Skeletal muscle satellite cell (primary cell): ENCODE measurements around the gene METTL15.

ENCODE experiments used
- H3K27me3 ChIP-seq: 2 replicates; pipeline ENCODE4 v1.7.0; 2013; ENCODE audit warnings: low read length; ENCODE audit not compliant: control insufficient read depth, insufficient read depth
- H3K36me3 ChIP-seq: 2 replicates; pipeline ENCODE4 v1.7.0; 2013; ENCODE audit warnings: mild to moderate bottlenecking, control low read depth, low read length; ENCODE audit not compliant: insufficient read depth
- H3K4me1 ChIP-seq: 2 replicates; pipeline ENCODE4 v1.7.0; 2013; ENCODE audit warnings: low read length; ENCODE audit not compliant: control insufficient read depth, insufficient read depth
- H3K4me2 ChIP-seq: 2 replicates; pipeline ENCODE4 v1.7.0; 2013; ENCODE audit warnings: mild to moderate bottlenecking, low read length
- H3K4me3 ChIP-seq: 2 replicates; pipeline ENCODE4 v1.7.0; 2013; ENCODE audit warnings: low read length
- H3K9ac ChIP-seq: 2 replicates; pipeline ENCODE4 v1.7.0; 2013; ENCODE audit warnings: mild to moderate bottlenecking, low read depth, low read length, moderate library complexity
- H3K9me3 ChIP-seq: replicated peaks from 2 replicates; pipeline ENCODE4 v1.7.0; 2013; ENCODE audit warnings: mild to moderate bottlenecking, control low read depth, low read length

The METTL15 gene

GRCh38 chr11:28223577-28223976 is 115.4 kb downstream of the METTL15 start:
- Histone ChIP-seq H3K4me3 (no peak overlapping the region), H3K27me3 (no peaks in the 10 kb centered on the region), H3K9ac (no peak overlapping the region), H3K9me3 (no peaks in the 10 kb centered on the region), H3K4me2 (no peak overlapping the region), H3K4me1 (peaks cover 17% of the 10 kb centered on the region), H3K36me3 (no peaks in the 10 kb centered on the region)

GRCh38 chr11:28223994-28224393 is 115.8 kb downstream of the METTL15 start:
- H3K36me3 ChIP-seq: no peaks in the 10 kb centered on the region
- H3K9ac ChIP-seq: no peak overlapping the region
- no peak overlapping the region for H3K4me2 ChIP-seq
- no peaks in the 10 kb centered on the region for H3K27me3 ChIP-seq
- no peak overlapping the region for H3K4me3 ChIP-seq
- peaks cover 21% of the 10 kb centered on the region for H3K4me1 ChIP-seq
- no peaks in the 10 kb centered on the region for H3K9me3 ChIP-seq

GRCh38 chr11:28227460-28227859 is 119.3 kb downstream of the METTL15 start:
- peak overlapping the region; percentile 64 for H3K4me2 ChIP-seq
- H3K27me3 ChIP-seq: no peaks in the 10 kb centered on the region
- H3K36me3 ChIP-seq: no peaks in the 10 kb centered on the region
- H3K9me3 ChIP-seq: no peaks in the 10 kb centered on the region
- peak overlapping the region; percentile 74 for H3K9ac ChIP-seq
- H3K4me3 ChIP-seq: no peak overlapping the region
- peaks cover 38% of the 10 kb centered on the region for H3K4me1 ChIP-seq

GRCh38 chr11:28228196-28228895 is 120.2 kb downstream of the METTL15 start:
- Histone ChIP-seq H3K36me3 (no peaks in the 10 kb centered on the region), H3K4me2 (peak overlapping the region; percentile 64), H3K9ac (peak overlapping the region; percentile 74), H3K9me3 (no peaks in the 10 kb centered on the region), H3K4me3 (peak overlapping the region; percentile 23), H3K4me1 (peaks cover 38% of the 10 kb centered on the region), H3K27me3 (no peaks in the 10 kb centered on the region)

GRCh38 chr11:28231475-28231874 is 123.3 kb downstream of the METTL15 start:
- Histone ChIP-seq H3K4me3 (no peak overlapping the region), H3K9ac (no peak overlapping the region), H3K9me3 (no peaks in the 10 kb centered on the region), H3K36me3 (no peaks in the 10 kb centered on the region), H3K4me2 (peak overlapping the region; percentile 4), H3K27me3 (no peaks in the 10 kb centered on the region), H3K4me1 (peaks cover 38% of the 10 kb centered on the region)

- Histone ChIP-seq H3K9ac (no peak overlapping the region), H3K4me3 (no peak overlapping the region), H3K9me3 (no peaks in the 10 kb centered on the region), H3K36me3 (no peaks in the 10 kb centered on the region), H3K27me3 (no peaks in the 10 kb centered on the region), H3K4me2 (no peak overlapping the region), H3K4me1 (peaks cover 30% of the 10 kb centered on the region)
Observed at GRCh38 chr11:28232649-28233048, 124.5 kb downstream of the METTL15 start.

GRCh38 chr11:28241760-28242159 is 133.6 kb downstream of the METTL15 start:
- H3K4me1 ChIP-seq: peaks cover 26% of the 10 kb centered on the region
- H3K9me3 ChIP-seq: no peaks in the 10 kb centered on the region
- H3K9ac ChIP-seq: no peak overlapping the region

GRCh38 chr11:28242596-28242995 is 134.4 kb downstream of the METTL15 start:
- Histone ChIP-seq H3K4me2 (no peak overlapping the region), H3K4me1 (peaks cover 26% of the 10 kb centered on the region), H3K4me3 (no peak overlapping the region), H3K27me3 (no peaks in the 10 kb centered on the region), H3K9ac (no peak overlapping the region), H3K36me3 (no peaks in the 10 kb centered on the region), H3K9me3 (no peaks in the 10 kb centered on the region)

More at GRCh38 chr11:28241760-28242159, 133.6 kb downstream of the METTL15 start:
- no peak overlapping the region for H3K4me3 ChIP-seq
- no peak overlapping the region for H3K4me2 ChIP-seq
- no peaks in the 10 kb centered on the region for H3K36me3 ChIP-seq
- H3K27me3 ChIP-seq: no peaks in the 10 kb centered on the region

GRCh38 chr11:28243061-28243460 is 134.9 kb downstream of the METTL15 start:
- peaks cover 26% of the 10 kb centered on the region for H3K4me1 ChIP-seq
- peak overlapping the region; percentile 24 for H3K4me2 ChIP-seq
- no peaks in the 10 kb centered on the region for H3K27me3 ChIP-seq
- H3K4me3 ChIP-seq: peak overlapping the region; percentile 21
- no peaks in the 10 kb centered on the region for H3K9me3 ChIP-seq
- no peaks in the 10 kb centered on the region for H3K36me3 ChIP-seq
- peak overlapping the region; percentile 27 for H3K9ac ChIP-seq

GRCh38 chr11:28243581-28243980 is 135.4 kb downstream of the METTL15 start:
- peak overlapping the region; percentile 21 for H3K4me3 ChIP-seq

GRCh38 chr11:28245131-28245530 is 136.9 kb downstream of the METTL15 start:
- H3K4me2 ChIP-seq: peak overlapping the region; percentile 2
- H3K9me3 ChIP-seq: no peaks in the 10 kb centered on the region
- H3K9ac ChIP-seq: no peak overlapping the region
- peaks cover 5% of the 10 kb centered on the region for H3K36me3 ChIP-seq
- no peaks in the 10 kb centered on the region for H3K27me3 ChIP-seq
- H3K4me1 ChIP-seq: peaks cover 26% of the 10 kb centered on the region
- H3K4me3 ChIP-seq: no peak overlapping the region

More at GRCh38 chr11:28243581-28243980, 135.4 kb downstream of the METTL15 start:
- H3K9me3 ChIP-seq: no peaks in the 10 kb centered on the region
- peaks cover 26% of the 10 kb centered on the region for H3K4me1 ChIP-seq
- no peaks in the 10 kb centered on the region for H3K27me3 ChIP-seq
- no peaks in the 10 kb centered on the region for H3K36me3 ChIP-seq
- H3K9ac ChIP-seq: peak overlapping the region; percentile 27
- H3K4me2 ChIP-seq: peak overlapping the region; percentile 24

GRCh38 chr11:28250192-28250591 is 142.0 kb downstream of the METTL15 start:
- Histone ChIP-seq H3K9ac (no peak overlapping the region), H3K36me3 (peaks cover 5% of the 10 kb centered on the region), H3K4me3 (no peak overlapping the region), H3K9me3 (no peaks in the 10 kb centered on the region), H3K27me3 (no peaks in the 10 kb centered on the region), H3K4me2 (no peak overlapping the region), H3K4me1 (no peaks in the 10 kb centered on the region)
